HTERT RPE-1 (cell line): ENCODE results near the gene FAM219A.
"Not testable (repeated sequence)": the region's sequence is repeated elsewhere in the genome, so short reads cannot be mapped to it uniquely, and the experiment has no call there.

ENCODE experiments used
- in situ Hi-C: fragments of 300-500 bp; cut with MboI; formaldehyde crosslinking; loops from 4 replicates; pipeline ENCODE4 v1.14.3; 2020; ENCODE audit warnings: low sequenced_read_pairs

The FAM219A gene

GRCh38 chr9:34485822-34486221 is 27.5 kb upstream of the FAM219A start:
- in situ Hi-C loops, result no loop called here

- in situ Hi-C loops, result no loop called here
Measured at GRCh38 chr9:34484678-34485077, 26.3 kb upstream of the FAM219A start.

GRCh38 chr9:34482746-34483145 is 24.4 kb upstream of the FAM219A start:
- in situ Hi-C loops, result not testable (repeated sequence)

- in situ Hi-C loops, result not testable (repeated sequence)
Measured at GRCh38 chr9:34481620-34482019, 23.2 kb upstream of the FAM219A start.

- in situ Hi-C loops, result no loop called here
Measured at GRCh38 chr9:34479431-34479866, 21.1 kb upstream of the FAM219A start.

GRCh38 chr9:34477541-34477940 is 19.2 kb upstream of the FAM219A start:
- in situ Hi-C loops, result no loop called here

- in situ Hi-C loops, result no loop called here
Measured at GRCh38 chr9:34475097-34475496, 16.7 kb upstream of the FAM219A start.

GRCh38 chr9:34465468-34465867 is 7.1 kb upstream of the FAM219A start:
- in situ Hi-C loops, result no loop called here

- in situ Hi-C loops, result no loop called here
Measured at GRCh38 chr9:34464571-34464970, 6.2 kb upstream of the FAM219A start.

GRCh38 chr9:34463901-34464232 is 5.5 kb upstream of the FAM219A start:
- in situ Hi-C loops, result no loop called here

- in situ Hi-C loops, result no loop called here
Measured at GRCh38 chr9:34463098-34463900, 4.9 kb upstream of the FAM219A start.

- in situ Hi-C loops, result no loop called here
Measured at GRCh38 chr9:34459941-34460340, 1.6 kb upstream of the FAM219A start.

GRCh38 chr9:34459356-34459755 is 986 bp upstream of the FAM219A start:
- in situ Hi-C loops, result no loop called here

- in situ Hi-C loops, result no loop called here
Measured at GRCh38 chr9:34458959-34459340, 580 bp upstream of the FAM219A start.

GRCh38 chr9:34457266-34458012 is 931 bp downstream of the FAM219A start:
- in situ Hi-C loops, result no loop called here

GRCh38 chr9:34456746-34457145 is 1.6 kb downstream of the FAM219A start:
- in situ Hi-C loops, result no loop called here

GRCh38 chr9:34456151-34456550 is 2.2 kb downstream of the FAM219A start:
- in situ Hi-C loops, result no loop called here

- in situ Hi-C loops, result no loop called here
Measured at GRCh38 chr9:34454571-34455065, 3.8 kb downstream of the FAM219A start.

- in situ Hi-C loops, result no loop called here
Measured at GRCh38 chr9:34452568-34452967, 5.8 kb downstream of the FAM219A start.

- in situ Hi-C loops, result no loop called here
Measured at GRCh38 chr9:34451545-34451944, 6.8 kb downstream of the FAM219A start.

GRCh38 chr9:34451135-34451534 is 7.2 kb downstream of the FAM219A start:
- in situ Hi-C loops, result no loop called here

GRCh38 chr9:34450644-34451043 is 7.7 kb downstream of the FAM219A start:
- in situ Hi-C loops, result no loop called here
